NCI-H1930 (cell line): ENCODE measurements around the gene RPS6KL1.
A peak's percentile ranks its signal among the peaks of the same experiment; 100 is the strongest.

Experiments
- DNase-seq, 2 experiments: peaks; one replicate each; lab custom pipeline; 2025; lab: John Stamatoyannopoulos, UW

Gene RPS6KL1

GRCh38 chr14:74952180-74952665, 29.2 kb upstream of the RPS6KL1 start:
- no peak for DNase-seq

GRCh38 chr14:74951443-74952179, 28.6 kb upstream of the RPS6KL1 start:
- DNase-seq = no peak

GRCh38 chr14:74950795-74951442, 27.9 kb upstream of the RPS6KL1 start:
- DNase-seq = no peak

GRCh38 chr14:74949859-74950573, 27.0 kb upstream of the RPS6KL1 start:
- DNase-seq = no peak

- no peak for DNase-seq
Measured at GRCh38 chr14:74949191-74949601, 26.1 kb upstream of the RPS6KL1 start.

- no peak for DNase-seq
Measured at GRCh38 chr14:74948228-74949175, 25.4 kb upstream of the RPS6KL1 start.

GRCh38 chr14:74947353-74948227, 24.5 kb upstream of the RPS6KL1 start:
- DNase-seq = no peak

GRCh38 chr14:74946659-74947281, 23.7 kb upstream of the RPS6KL1 start:
- no peak for DNase-seq

GRCh38 chr14:74945852-74946658, 23.0 kb upstream of the RPS6KL1 start:
- DNase-seq = peak in 1 of 2 experiments; percentile 45

- DNase-seq = peak in 1 of 2 experiments; percentile 18
Measured at GRCh38 chr14:74945261-74945851, 22.3 kb upstream of the RPS6KL1 start.

- DNase-seq = no peak
Measured at GRCh38 chr14:74942608-74943007, 19.5 kb upstream of the RPS6KL1 start.

GRCh38 chr14:74942181-74942580, 19.1 kb upstream of the RPS6KL1 start:
- DNase-seq = no peak

- no peak for DNase-seq
Measured at GRCh38 chr14:74941676-74942097, 18.6 kb upstream of the RPS6KL1 start.

GRCh38 chr14:74940956-74941565, 18.0 kb upstream of the RPS6KL1 start:
- DNase-seq = no peak

GRCh38 chr14:74938531-74939495, 15.8 kb upstream of the RPS6KL1 start:
- no peak for DNase-seq

- DNase-seq = no peak
Measured at GRCh38 chr14:74937171-74937570, 14.1 kb upstream of the RPS6KL1 start.

- no peak for DNase-seq
Measured at GRCh38 chr14:74936731-74937130, 13.7 kb upstream of the RPS6KL1 start.
